ENCODE results near the gene ZDHHC9.

DNA sequence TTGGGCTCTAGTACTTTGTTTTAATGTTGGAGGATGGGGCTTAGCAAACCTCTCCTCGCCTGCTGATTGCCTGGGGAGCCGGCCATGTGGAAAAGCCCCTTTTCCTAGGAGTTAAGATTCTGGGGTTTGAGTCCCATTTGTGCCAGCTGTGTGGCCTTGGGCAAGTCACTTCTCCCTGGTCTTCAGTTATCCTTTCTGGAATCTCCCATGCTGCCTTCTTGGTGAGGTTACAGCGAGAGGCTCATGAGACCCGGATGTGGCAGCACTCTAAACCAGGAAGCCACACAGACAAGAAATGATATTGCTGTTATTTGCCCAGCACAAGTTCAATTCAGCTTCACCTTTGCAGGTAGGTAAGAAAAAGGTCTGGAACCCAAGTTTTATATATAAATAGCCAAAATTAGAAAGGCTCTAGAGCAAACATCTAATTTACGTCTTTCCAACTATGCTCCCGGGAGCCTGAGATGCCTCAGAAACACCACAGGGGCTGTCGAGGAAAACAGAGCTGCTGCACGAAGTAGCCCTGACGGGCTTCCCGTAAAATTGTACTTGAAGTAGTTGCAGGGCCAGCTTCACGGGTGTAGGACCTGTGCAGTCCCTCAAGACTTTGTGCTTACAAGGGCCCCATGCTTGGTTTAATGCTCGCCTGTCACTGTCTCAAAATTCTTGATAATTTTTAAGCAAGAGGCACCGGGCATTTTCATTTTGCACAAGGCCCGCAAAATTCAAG lies 72.3 kb downstream of the ZDHHC9 start:
- TF ChIP-seq, protein P1, sequence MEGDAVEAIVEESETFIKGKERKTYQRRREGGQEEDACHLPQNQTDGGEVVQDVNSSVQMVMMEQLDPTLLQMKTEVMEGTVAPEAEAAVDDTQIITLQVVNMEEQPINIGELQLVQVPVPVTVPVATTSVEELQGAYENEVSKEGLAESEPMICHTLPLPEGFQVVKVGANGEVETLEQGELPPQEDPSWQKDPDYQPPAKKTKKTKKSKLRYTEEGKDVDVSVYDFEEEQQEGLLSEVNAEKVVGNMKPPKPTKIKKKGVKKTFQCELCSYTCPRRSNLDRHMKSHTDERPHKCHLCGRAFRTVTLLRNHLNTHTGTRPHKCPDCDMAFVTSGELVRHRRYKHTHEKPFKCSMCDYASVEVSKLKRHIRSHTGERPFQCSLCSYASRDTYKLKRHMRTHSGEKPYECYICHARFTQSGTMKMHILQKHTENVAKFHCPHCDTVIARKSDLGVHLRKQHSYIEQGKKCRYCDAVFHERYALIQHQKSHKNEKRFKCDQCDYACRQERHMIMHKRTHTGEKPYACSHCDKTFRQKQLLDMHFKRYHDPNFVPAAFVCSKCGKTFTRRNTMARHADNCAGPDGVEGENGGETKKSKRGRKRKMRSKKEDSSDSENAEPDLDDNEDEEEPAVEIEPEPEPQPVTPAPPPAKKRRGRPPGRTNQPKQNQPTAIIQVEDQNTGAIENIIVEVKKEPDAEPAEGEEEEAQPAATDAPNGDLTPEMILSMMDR (IDR thresholded peaks at IDR 0.05) = no peak
- no peak for TF ChIP-seq EP300 (IDR thresholded peaks at IDR 0.05)
- TF ChIP-seq POLR2A (IDR thresholded peaks at IDR 0.05) = no peak
